ENCODE measurements around the gene PQBP1. TPM values are rescaled to one million over a fixed set of nuclear protein-coding genes. Genes with fewer than 3 reads are reported as not detected.

PQBP1 gene
- total and polyA plus RNA-seq, 8 donors = 4.7 to 148 (median 92.7) TPM

GRCh38 chrX:48918643-48919340 lies 21.1 kb downstream of the PQBP1 start, which contains the start of gene PIM2:
Gene PIM2, minus strand, starts transcription at chrX:48919024. Its CDS starts 190 bp downstream, at chrX:48918834.
- intact Hi-C loops (cut with DNase I; ENCODE audit: low total_unique reads) = no loop called here
- WGBS, 5 donors = 0 to 45% (median 8%) methylated on average over 7 to 51 of the region's 55 CpGs
- peak within 1 kb of the TSS; percentile 56 to 71 (median 58) for H3K4me3 ChIP-seq

GRCh38 chrX:48919360-48919841 lies 21.7 kb downstream of the PQBP1 start:
- WGBS, 5 donors = 0 to 45% (median 2%) methylated on average over 15 of the region's 15 CpGs
- Histone ChIP-seq H3K4me3 (peak overlapping the region; percentile 56 to 71 (median 58)), H3K9me3 (no peaks in the 10 kb centered on the region), H3K36me3 (peaks cover 0 to 46% (median 44%) of the 10 kb centered on the region in 4 donors), H3K27me3 (no peaks in the 10 kb centered on the region), H3K4me1 (peaks cover 0 to 28% (median 15%) of the 10 kb centered on the region in 4 donors), H3K27ac (peak overlapping the region; percentile 80 to 90 (median 87))
- TF ChIP-seq POLR2AphosphoS5 (IDR thresholded peaks at IDR 0.05) = no peak
- no peak for TF ChIP-seq EP300 (IDR thresholded peaks at IDR 0.05)
- no peak for TF ChIP-seq POLR2A (IDR thresholded peaks at IDR 0.05)
- no peak for TF ChIP-seq CTCF (IDR thresholded peaks at IDR 0.05)
- DNase-seq = no peak
- intact Hi-C loops (cut with DNase I; ENCODE audit: low total_unique reads) = no loop called here

More at GRCh38 chrX:48918643-48919340, 21.1 kb downstream of the PQBP1 start, which contains the start of gene PIM2:
- TF ChIP-seq POLR2AphosphoS5 (IDR thresholded peaks at IDR 0.05) (peak; percentile 86 to 97 (median 94)), EP300 (IDR thresholded peaks at IDR 0.05) (no peak), POLR2A (IDR thresholded peaks at IDR 0.05) (peak in 2 of 4 donors; percentile 63 to 75)
- peak; percentile 94 to 96 for DNase-seq
- peaks cover 0 to 45% (median 44%) of the 10 kb centered on the region in 4 donors for H3K36me3 ChIP-seq
- H3K27ac ChIP-seq = peak within 1 kb of the TSS; percentile 80 to 90 (median 87)
- H3K4me1 ChIP-seq = peaks cover 0 to 28% (median 15%) of the 10 kb centered on the region in 4 donors
- H3K27me3 ChIP-seq = no peaks in the 10 kb centered on the region
- H3K9me3 ChIP-seq = no peaks in the 10 kb centered on the region

GRCh38 chrX:48919947-48920717 lies 22.4 kb downstream of the PQBP1 start:
- WGBS, 5 donors = 38 to 50% (median 44%) methylated on average over 7 to 8 of the region's 8 CpGs
- peaks cover 0 to 46% (median 43%) of the 10 kb centered on the region in 4 donors for H3K36me3 ChIP-seq
- DNase-seq = no peak
- peak overlapping the region in 4 of 5 donors; percentile 84 to 90 (median 88) for H3K27ac ChIP-seq
- peaks cover 0 to 28% (median 15%) of the 10 kb centered on the region in 4 donors for H3K4me1 ChIP-seq
- peak overlapping the region in 2 of 4 donors; percentile 59 to 71 for H3K4me3 ChIP-seq
- H3K9me3 ChIP-seq = no peaks in the 10 kb centered on the region
- TF ChIP-seq POLR2AphosphoS5 (IDR thresholded peaks at IDR 0.05) = no peak
- TF ChIP-seq EP300 (IDR thresholded peaks at IDR 0.05) = no peak
- TF ChIP-seq CTCF (IDR thresholded peaks at IDR 0.05) = no peak
- no peak for TF ChIP-seq POLR2A (IDR thresholded peaks at IDR 0.05)
- H3K27me3 ChIP-seq = no peaks in the 10 kb centered on the region
- intact Hi-C loops (cut with DNase I; ENCODE audit: low total_unique reads) = no loop called here

GRCh38 chrX:48920718-48921104 lies 23.0 kb downstream of the PQBP1 start:
- WGBS, 5 donors = 60 to 84% (median 71%) methylated on average over 4 of the region's 4 CpGs
- peaks cover 5 to 47% (median 43%) of the 10 kb centered on the region in 4 donors for H3K36me3 ChIP-seq
- H3K9me3 ChIP-seq = no peaks in the 10 kb centered on the region
- H3K4me1 ChIP-seq = peaks cover 0 to 28% (median 15%) of the 10 kb centered on the region in 4 donors
- no peaks in the 10 kb centered on the region for H3K27me3 ChIP-seq
- TF ChIP-seq EP300 (IDR thresholded peaks at IDR 0.05) (no peak), CTCF (IDR thresholded peaks at IDR 0.05) (no peak), POLR2AphosphoS5 (IDR thresholded peaks at IDR 0.05) (no peak), POLR2A (IDR thresholded peaks at IDR 0.05) (no peak)
- no peak overlapping the region for H3K4me3 ChIP-seq
- peak overlapping the region in 2 of 5 donors; percentile 8 to 88 for H3K27ac ChIP-seq
- DNase-seq = no peak
- intact Hi-C loops (cut with DNase I; ENCODE audit: low total_unique reads) = no loop called here
